Ascending aorta (tissue), 2 donors: ENCODE data around the gene WDR64. TPM values are rescaled to one million over a fixed set of nuclear protein-coding genes. Genes with fewer than 3 reads are reported as not detected.

Experiments used
- DNase-seq, 2 donors: peaks; one replicate each; pipeline ENCODE4 v3.0.0-alpha.2; 2019; ENCODE audit warnings: low spot score in 2 of 2
- H3K27ac ChIP-seq, 2 donors: fragments of 200-600 bp; sonication (generic); one replicate each; pipeline ENCODE4 v1.5.1; 2016 to 2017; ENCODE audit warnings: mild to moderate bottlenecking in 1 of 2
- H3K27me3 ChIP-seq: fragments of 200-600 bp; sonication (generic); one replicate; pipeline ENCODE4 v1.5.1; 2017
- H3K36me3 ChIP-seq, 2 donors: fragments of 200-600 bp; sonication (generic); one replicate each; pipeline ENCODE4 v1.5.1; 2016
- H3K4me1 ChIP-seq, 2 donors: fragments of 200-600 bp; sonication (generic); one replicate each; pipeline ENCODE4 v1.5.1; 2016 to 2017; ENCODE audit warnings: mild to moderate bottlenecking in 1 of 2
- H3K4me3 ChIP-seq, 2 donors: fragments of 200-600 bp; sonication (generic); one replicate each; pipeline ENCODE4 v1.5.1; 2016 to 2017; ENCODE audit warnings: mild to moderate bottlenecking in 1 of 2
- H3K9me3 ChIP-seq, 2 donors: fragments of 200-600 bp; sonication (generic); one replicate each; pipeline ENCODE4 v1.5.1; 2016
- CTCF ChIP-seq, 3 experiments: fragments of 200-600 bp in 2 of 3; fragments of 450-650 bp in 1 of 3; sonication (generic) in 2 of 3; IDR thresholded peaks; one replicate each; pipeline ENCODE4 v1.5.1; 2016 to 2019; ENCODE audit warnings: antibody characterized with exemption in 3 of 3, mild to moderate bottlenecking in 1 of 3, moderate library complexity in 1 of 3
- intact Hi-C: fragments of 100-400 bp; cut with DNase I; formaldehyde crosslinking; loops from one replicate; pipeline ENCODE4 v1.15.1; 2023
- total RNA-seq: library from RNA; depleted of rRNA; stranded (reverse); fragments of >200 nt; gene quantifications from one replicate; pipeline ENCODE4 v1.1.0, GENCODE V29; 2016

Gene WDR64
- total RNA-seq, 1 donor from 2014 or later, result not detected

- H3K27me3 ChIP-seq, result no peaks in the 10 kb centered on the region
- no peak for DNase-seq
- H3K36me3 ChIP-seq, result no peaks in the 10 kb centered on the region
- H3K27ac ChIP-seq, result no peak overlapping the region
- H3K4me1 ChIP-seq, result no peaks in the 10 kb centered on the region
- no peak for TF ChIP-seq CTCF (IDR thresholded peaks at IDR 0.05)
- no peak overlapping the region for H3K4me3 ChIP-seq
- H3K9me3 ChIP-seq, result no peaks in the 10 kb centered on the region
- intact Hi-C loops, result no loop called here
These were observed 115.7 kb downstream of the WDR64 start for GRCh38 chr1:241767737-241768136.

DNA sequence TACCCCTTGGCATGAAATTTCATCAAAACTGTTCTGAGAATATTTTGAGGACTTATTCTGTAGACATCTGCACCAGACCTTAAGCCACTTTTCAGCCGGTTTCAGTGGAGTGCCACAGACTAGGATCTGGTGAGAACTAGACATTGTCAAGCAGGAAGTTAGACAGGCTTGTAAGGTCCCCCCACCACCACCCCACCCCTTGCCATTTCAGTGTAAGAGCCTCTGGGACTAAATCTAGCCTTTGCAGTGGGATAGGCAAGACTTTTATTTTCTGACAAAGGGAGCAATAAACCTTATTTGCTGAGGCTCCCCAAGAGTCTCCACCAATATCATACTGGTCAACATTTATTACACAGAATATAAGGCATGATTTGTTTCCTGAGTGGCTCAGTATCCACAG, 118.0 kb downstream of the WDR64 start:
- no peak for TF ChIP-seq CTCF (IDR thresholded peaks at IDR 0.05)
- H3K4me1 ChIP-seq, result no peaks in the 10 kb centered on the region
- intact Hi-C loops, result no loop called here
- no peak overlapping the region for H3K27ac ChIP-seq
- no peaks in the 10 kb centered on the region for H3K27me3 ChIP-seq
- H3K4me3 ChIP-seq, result no peak overlapping the region
- no peaks in the 10 kb centered on the region for H3K36me3 ChIP-seq
- DNase-seq, result no peak
- H3K9me3 ChIP-seq, result no peaks in the 10 kb centered on the region

- Histone ChIP-seq H3K4me3 (no peak overlapping the region), H3K27me3 (no peaks in the 10 kb centered on the region), H3K27ac (no peak overlapping the region), H3K9me3 (no peaks in the 10 kb centered on the region), H3K4me1 (no peaks in the 10 kb centered on the region), H3K36me3 (no peaks in the 10 kb centered on the region)
- intact Hi-C loops, result no loop called here
- DNase-seq, result no peak
- no peak for TF ChIP-seq CTCF (IDR thresholded peaks at IDR 0.05)
These were observed 119.0 kb downstream of the WDR64 start for GRCh38 chr1:241771117-241771516.

DNA sequence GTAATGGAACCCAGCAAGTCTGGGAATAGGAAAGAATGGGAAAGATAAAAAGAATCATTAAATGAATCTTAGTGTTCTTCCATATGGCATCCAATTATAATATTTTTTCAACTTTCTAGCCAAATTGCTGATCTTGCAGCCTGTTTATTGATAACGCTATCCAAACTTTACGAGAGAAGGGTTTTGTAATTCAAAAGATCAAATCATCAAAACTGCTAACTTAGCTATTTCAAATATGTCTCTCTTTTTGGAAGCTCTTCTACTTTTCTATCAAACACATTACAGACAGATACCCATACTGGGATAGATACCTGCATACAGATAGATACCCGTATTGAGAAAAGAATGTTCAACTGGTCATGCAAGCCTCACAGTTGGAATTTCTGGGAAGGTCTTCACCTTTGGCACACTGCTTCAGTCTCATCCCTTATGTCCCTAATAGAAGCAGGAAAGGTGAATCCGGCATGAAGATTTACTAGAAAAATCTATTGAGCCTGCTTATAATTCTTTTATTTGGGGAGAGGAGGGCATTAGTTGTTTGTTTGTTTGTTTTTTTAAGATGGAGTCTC, 120.9 kb downstream of the WDR64 start:
- no peaks in the 10 kb centered on the region for H3K9me3 ChIP-seq

DNA sequence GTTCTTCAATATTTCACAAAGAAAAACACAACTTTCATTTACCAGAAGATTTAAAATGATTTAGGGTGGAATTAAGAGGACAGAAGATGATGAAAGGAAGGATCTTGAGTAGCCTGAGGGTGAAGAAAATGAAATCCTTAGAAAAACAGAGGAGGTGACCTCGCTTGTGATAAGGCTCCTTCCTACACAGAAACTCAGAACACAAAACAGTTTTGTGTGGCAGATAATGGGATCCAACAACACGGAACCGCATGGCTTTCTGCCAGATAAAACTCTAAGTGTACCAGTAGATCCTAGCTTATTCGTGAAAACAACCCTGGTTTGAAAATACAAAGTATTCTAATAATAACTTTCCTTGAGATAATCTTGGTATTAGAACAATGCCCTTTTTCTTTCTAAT, 121.9 kb downstream of the WDR64 start:
- no peaks in the 10 kb centered on the region for H3K4me1 ChIP-seq
- no peaks in the 10 kb centered on the region for H3K9me3 ChIP-seq
- H3K27me3 ChIP-seq, result no peaks in the 10 kb centered on the region
- intact Hi-C loops, result no loop called here
- TF ChIP-seq CTCF (IDR thresholded peaks at IDR 0.05), result no peak
- H3K27ac ChIP-seq, result no peak overlapping the region
- H3K4me3 ChIP-seq, result no peak overlapping the region
- no peaks in the 10 kb centered on the region for H3K36me3 ChIP-seq
- no peak for DNase-seq

More for the DNA sequence above, 120.9 kb downstream of the WDR64 start:
- Histone ChIP-seq H3K27me3 (no peaks in the 10 kb centered on the region), H3K4me1 (no peaks in the 10 kb centered on the region), H3K36me3 (no peaks in the 10 kb centered on the region), H3K4me3 (no peak overlapping the region), H3K27ac (no peak overlapping the region)
- DNase-seq, result no peak
- no peak for TF ChIP-seq CTCF (IDR thresholded peaks at IDR 0.05)
- intact Hi-C loops, result no loop called here

GRCh38 chr1:241775021-241775420, 122.9 kb downstream of the WDR64 start:
- H3K27me3 ChIP-seq, result no peaks in the 10 kb centered on the region
- H3K36me3 ChIP-seq, result no peaks in the 10 kb centered on the region

More at GRCh38 chr1:241775021-241775420, 122.9 kb downstream of the WDR64 start:
- Histone ChIP-seq H3K4me3 (no peak overlapping the region), H3K9me3 (no peaks in the 10 kb centered on the region), H3K27ac (no peak overlapping the region), H3K4me1 (no peaks in the 10 kb centered on the region)
- TF ChIP-seq CTCF (IDR thresholded peaks at IDR 0.05), result no peak
- no peak for DNase-seq
- intact Hi-C loops, result no loop called here
